Astrocyte of the spinal cord (primary cell): ENCODE data around the gene SOS1.

Source experiments
- DNase-seq: peaks from one replicate; pipeline ENCODE4 v3.0.0; 2011; ENCODE audit warnings: low read depth, low spot score
- H3K4me3 ChIP-seq: 2 replicates; pipeline ENCODE4 v1.5.1; 2011; ENCODE audit warnings: low read depth, mild to moderate bottlenecking, low read length, moderate library complexity
- in situ Hi-C: cut with HindIII; loops from 2 replicates; pipeline ENCODE4 v1.10.0; 2017; ENCODE audit warnings: low sequenced_read_pairs
- TF ChIP-seq, protein P1 (sequence below): IDR thresholded peaks from 2 replicates; pipeline ENCODE4 v1.5.1; 2012; ENCODE audit warnings: low read depth, mild to moderate bottlenecking, low read length, inconsistent platforms

The SOS1 gene

DNA sequence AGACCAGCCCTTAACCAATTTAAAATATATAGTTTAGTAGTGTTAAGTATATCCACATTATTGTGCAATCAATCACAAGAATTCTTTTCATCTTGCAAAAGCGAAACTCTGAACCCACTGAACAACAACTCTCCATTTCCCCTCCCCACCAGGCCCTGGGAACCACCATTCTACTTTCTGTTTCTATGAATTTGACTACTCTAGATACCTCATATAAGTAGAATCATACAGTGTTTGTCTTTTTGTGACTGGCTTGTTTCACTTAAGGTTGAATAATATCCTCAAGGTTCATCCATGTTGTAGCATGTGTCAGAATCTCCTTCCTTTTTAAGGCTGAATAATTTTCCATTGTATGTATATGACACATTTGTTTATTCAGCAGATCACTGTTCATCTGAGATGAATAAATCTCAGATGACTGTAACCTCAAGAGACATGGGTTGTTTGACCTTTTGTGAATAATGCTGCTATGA, 8.1 kb upstream of the SOS1 start:
- no peak overlapping the region for H3K4me3 ChIP-seq
- DNase-seq = no peak
- TF ChIP-seq, protein P1, sequence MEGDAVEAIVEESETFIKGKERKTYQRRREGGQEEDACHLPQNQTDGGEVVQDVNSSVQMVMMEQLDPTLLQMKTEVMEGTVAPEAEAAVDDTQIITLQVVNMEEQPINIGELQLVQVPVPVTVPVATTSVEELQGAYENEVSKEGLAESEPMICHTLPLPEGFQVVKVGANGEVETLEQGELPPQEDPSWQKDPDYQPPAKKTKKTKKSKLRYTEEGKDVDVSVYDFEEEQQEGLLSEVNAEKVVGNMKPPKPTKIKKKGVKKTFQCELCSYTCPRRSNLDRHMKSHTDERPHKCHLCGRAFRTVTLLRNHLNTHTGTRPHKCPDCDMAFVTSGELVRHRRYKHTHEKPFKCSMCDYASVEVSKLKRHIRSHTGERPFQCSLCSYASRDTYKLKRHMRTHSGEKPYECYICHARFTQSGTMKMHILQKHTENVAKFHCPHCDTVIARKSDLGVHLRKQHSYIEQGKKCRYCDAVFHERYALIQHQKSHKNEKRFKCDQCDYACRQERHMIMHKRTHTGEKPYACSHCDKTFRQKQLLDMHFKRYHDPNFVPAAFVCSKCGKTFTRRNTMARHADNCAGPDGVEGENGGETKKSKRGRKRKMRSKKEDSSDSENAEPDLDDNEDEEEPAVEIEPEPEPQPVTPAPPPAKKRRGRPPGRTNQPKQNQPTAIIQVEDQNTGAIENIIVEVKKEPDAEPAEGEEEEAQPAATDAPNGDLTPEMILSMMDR = no peak
- in situ Hi-C loops = no loop called here

GRCh38 chr2:39127973-39128372, 7.1 kb upstream of the SOS1 start:
- in situ Hi-C loops = no loop called here
- no peak overlapping the region for H3K4me3 ChIP-seq
- TF ChIP-seq, protein P1 = no peak
- no peak for DNase-seq

GRCh38 chr2:39124746-39125057, 3.9 kb upstream of the SOS1 start:
- TF ChIP-seq, protein P1 = no peak
- H3K4me3 ChIP-seq = peak overlapping the region; percentile 82
- no peak for DNase-seq
- in situ Hi-C loops = no loop called here

GRCh38 chr2:39124000-39124745, 3.3 kb upstream of the SOS1 start:
- in situ Hi-C loops = no loop called here
- peak; percentile 97 for DNase-seq
- H3K4me3 ChIP-seq = peak overlapping the region; percentile 82
- TF ChIP-seq, protein P1 = peak; percentile 51

DNA sequence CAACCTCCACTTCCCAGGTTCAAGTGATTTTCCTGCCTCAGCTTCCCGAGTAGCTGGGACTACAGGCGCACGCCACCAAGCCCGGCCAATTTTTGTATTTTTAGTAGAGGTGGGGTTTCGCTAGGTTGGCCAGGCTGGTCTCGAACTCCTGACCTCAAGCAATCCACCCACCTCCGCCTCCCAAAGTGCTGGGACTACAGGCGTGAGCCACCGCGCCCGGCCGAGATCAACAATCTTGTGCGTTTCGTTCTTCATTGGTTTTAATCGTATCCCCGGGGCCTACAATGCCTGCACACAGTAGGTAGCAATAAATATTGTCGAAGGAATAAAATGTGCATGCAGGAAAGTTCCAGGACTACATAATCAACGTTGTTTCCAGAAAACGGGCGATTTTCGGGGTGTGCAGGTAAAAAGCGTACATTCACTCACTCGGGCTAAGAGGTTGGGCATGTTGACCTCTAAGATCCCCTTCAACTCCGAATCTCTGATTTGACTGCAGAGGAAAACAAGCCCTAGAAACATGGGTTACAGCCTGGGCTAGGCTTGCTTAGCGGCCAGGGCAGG, 2.7 kb upstream of the SOS1 start:
- TF ChIP-seq, protein P1 = no peak
- no peak for DNase-seq
- H3K4me3 ChIP-seq = peak overlapping the region; percentile 82
- in situ Hi-C loops = no loop called here

DNA sequence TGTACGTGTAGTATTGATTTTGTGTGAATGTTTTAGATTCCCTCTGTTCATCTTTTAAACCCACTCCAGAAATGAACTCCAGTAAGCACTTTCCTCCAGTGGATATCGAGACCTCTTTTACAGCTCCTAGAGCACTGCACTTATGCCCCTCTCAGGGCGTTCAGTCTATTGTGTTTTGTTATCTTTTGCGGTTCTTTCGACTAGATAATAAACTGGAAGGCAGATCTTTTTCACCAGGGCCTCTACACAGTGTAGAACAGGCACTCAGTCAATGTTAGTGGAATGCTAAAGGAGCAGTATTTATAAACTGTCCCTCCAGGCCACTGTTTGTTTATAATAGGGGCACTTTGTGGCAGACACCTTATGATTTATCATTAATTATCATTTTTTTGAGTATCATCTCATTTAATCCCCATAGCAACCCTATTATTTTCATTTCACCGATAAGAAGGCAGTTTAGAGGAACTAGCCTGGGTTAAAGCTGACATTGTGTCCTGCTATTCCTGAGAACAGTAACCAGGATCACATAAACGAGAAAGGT, 742 bp upstream of the SOS1 start:
- in situ Hi-C loops = no loop called here
- H3K4me3 ChIP-seq = peak overlapping the region; percentile 76
- no peak for DNase-seq
- TF ChIP-seq, protein P1 = no peak
